Fibroblast of mammary gland (primary cell): Measurements from ENCODE around the gene MPP3.

ENCODE experiments used
- DNase-seq: peaks from one replicate; pipeline ENCODE4 v3.0.0-alpha.2; 2010; ENCODE audit warnings: low read depth
- H3K4me3 ChIP-seq: 2 replicates; pipeline ENCODE4 v1.5.1; 2011; ENCODE audit warnings: low read depth, mild to moderate bottlenecking, low read length, moderate library complexity; ENCODE audit not compliant: control insufficient read depth
- TF ChIP-seq, protein P1 (sequence below): conservative IDR thresholded peaks from 2 replicates; pipeline ENCODE4 v1.5.1; 2011; ENCODE audit warnings: low read depth, low read length, inconsistent platforms; ENCODE audit not compliant: control insufficient read depth, insufficient read depth

MPP3 gene

GRCh38 chr17:43755389-43755875, 77.5 kb downstream of the MPP3 start:
- no peak overlapping the region for H3K4me3 ChIP-seq
- DNase-seq: no peak

GRCh38 chr17:43754947-43755346, 78.0 kb downstream of the MPP3 start:
- TF ChIP-seq, protein P1, sequence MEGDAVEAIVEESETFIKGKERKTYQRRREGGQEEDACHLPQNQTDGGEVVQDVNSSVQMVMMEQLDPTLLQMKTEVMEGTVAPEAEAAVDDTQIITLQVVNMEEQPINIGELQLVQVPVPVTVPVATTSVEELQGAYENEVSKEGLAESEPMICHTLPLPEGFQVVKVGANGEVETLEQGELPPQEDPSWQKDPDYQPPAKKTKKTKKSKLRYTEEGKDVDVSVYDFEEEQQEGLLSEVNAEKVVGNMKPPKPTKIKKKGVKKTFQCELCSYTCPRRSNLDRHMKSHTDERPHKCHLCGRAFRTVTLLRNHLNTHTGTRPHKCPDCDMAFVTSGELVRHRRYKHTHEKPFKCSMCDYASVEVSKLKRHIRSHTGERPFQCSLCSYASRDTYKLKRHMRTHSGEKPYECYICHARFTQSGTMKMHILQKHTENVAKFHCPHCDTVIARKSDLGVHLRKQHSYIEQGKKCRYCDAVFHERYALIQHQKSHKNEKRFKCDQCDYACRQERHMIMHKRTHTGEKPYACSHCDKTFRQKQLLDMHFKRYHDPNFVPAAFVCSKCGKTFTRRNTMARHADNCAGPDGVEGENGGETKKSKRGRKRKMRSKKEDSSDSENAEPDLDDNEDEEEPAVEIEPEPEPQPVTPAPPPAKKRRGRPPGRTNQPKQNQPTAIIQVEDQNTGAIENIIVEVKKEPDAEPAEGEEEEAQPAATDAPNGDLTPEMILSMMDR: no peak
- DNase-seq: no peak
- no peak overlapping the region for H3K4me3 ChIP-seq

More at GRCh38 chr17:43755389-43755875, 77.5 kb downstream of the MPP3 start:
- TF ChIP-seq, protein P1: no peak

- DNase-seq: peak; percentile 39
- TF ChIP-seq, protein P1: no peak
- H3K4me3 ChIP-seq: no peak overlapping the region
These were observed 79.3 kb downstream of the MPP3 start for GRCh38 chr17:43753493-43754129.
